ENCODE data around the gene WDR46. TPM values are rescaled to one million over a fixed set of nuclear protein-coding genes. Genes with fewer than 3 reads are reported as not detected.

The WDR46 gene
- total RNA-seq, 1 experiment from 2014 or later = 90.6 TPM

DNA sequence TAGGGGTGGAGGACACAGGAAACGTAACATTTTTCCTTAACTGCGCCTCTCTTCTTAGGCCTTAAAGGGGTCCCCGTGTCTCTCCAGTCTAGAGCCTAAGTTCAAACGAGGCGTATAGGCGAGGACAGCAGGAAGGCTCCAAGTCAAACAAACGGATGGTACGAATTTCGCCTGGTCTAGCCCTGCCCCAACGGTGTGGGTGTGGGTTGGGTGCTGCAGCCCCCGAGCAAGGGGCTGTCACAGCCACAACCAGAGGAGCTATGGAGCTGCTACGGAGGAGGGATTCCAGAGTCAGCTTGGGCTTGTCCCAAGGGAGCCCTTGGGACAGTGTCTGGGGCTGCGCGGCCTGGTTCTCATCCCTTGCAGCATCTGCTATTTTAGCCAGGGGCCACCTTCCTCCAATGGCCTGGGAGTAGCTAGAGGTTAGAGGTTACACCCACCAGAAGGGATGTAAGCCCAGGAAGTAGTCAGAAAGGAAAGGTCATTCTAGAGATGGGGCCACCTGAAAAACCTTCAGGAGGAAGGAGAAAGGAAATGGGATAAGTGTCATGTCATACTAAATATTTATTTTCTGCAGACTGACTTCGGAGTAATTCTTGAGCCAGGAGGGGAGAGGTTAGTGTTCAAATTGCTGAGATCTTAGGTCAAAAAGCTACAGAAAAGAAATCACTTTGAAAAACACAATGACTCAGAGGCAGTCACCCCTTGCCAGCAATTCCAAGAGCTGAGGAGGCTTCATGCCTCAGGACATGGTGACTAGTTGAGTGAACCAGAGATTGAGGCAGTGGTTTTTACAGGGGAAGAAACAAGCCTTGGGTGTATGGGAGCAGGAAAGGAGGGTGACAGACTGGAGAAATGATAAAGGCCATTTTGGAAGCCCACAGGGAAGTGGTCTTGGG, 39.1 kb downstream of the WDR46 start:
- peak; percentile 2; the same call in 1 of the 2 replicates for ATAC-seq
- peaks cover 16 to 38% of the 10 kb centered on the region in 2 experiments for H3K4me1 ChIP-seq (ENCODE audit: control insufficient read depth in 1 of 2, insufficient read depth in 2 of 2, low read length in 2 of 2)
- H3K4me2 ChIP-seq (ENCODE audit: low read length) = peak overlapping the region; percentile 99
- peak overlapping the region; percentile 90 for H3K27ac ChIP-seq (ENCODE audit: low read depth, low read length)
- H3K9ac ChIP-seq (ENCODE audit: low read length) = peak overlapping the region; percentile 88
- H3K9me2 ChIP-seq (ENCODE audit: insufficient read depth) = no peaks in the 10 kb centered on the region
- BruUV-seq (replicated peaks) = TSS peak; percentile 75
- intact Hi-C loops (cut with micrococcal nuclease) = loop anchor here (1.0 to 2.0 kb wide), 4 partner anchors 45 to 250 kb away; partner anchors contain the start of genes HSD17B8, RXRB and SLC39A7
- H4K20me1 ChIP-seq (ENCODE audit: insufficient read depth) = no peaks in the 10 kb centered on the region
- TF ChIP-seq CBX3 (IDR thresholded peaks at IDR 0.05; ENCODE audit: low read depth) (no peak), TCF7L2 (IDR thresholded peaks at IDR 0.05; ENCODE audit: borderline replicate concordance, extremely low read depth, insufficient read depth, insufficient read length) (no peak), CTCF (IDR thresholded peaks at IDR 0.05 in 2 of 3, conservative IDR thresholded peaks at IDR 0.05 in 1 of 3; ENCODE audit: borderline replicate concordance in 1 of 3, insufficient read depth in 1 of 3, low read depth in 2 of 3, low read length in 2 of 3) (no peak), SIN3A (IDR thresholded peaks at IDR 0.05; ENCODE audit: low read depth) (no peak), EZH2 (IDR thresholded peaks at IDR 0.05) (no peak), ZNF274 (IDR thresholded peaks at IDR 0.05; ENCODE audit: low read depth, low read length) (no peak), SP1 (IDR thresholded peaks at IDR 0.05; ENCODE audit: low read depth) (no peak), ATF3 (IDR thresholded peaks at IDR 0.05) (no peak), SRF (IDR thresholded peaks at IDR 0.05; ENCODE audit: low read depth) (no peak), POLR2AphosphoS5 (IDR thresholded peaks at IDR 0.05; ENCODE audit: low read depth, low read length) (no peak), ELF1 (IDR thresholded peaks at IDR 0.05; ENCODE audit: borderline replicate concordance, low read depth) (no peak)
- TF ChIP-seq, protein P1, sequence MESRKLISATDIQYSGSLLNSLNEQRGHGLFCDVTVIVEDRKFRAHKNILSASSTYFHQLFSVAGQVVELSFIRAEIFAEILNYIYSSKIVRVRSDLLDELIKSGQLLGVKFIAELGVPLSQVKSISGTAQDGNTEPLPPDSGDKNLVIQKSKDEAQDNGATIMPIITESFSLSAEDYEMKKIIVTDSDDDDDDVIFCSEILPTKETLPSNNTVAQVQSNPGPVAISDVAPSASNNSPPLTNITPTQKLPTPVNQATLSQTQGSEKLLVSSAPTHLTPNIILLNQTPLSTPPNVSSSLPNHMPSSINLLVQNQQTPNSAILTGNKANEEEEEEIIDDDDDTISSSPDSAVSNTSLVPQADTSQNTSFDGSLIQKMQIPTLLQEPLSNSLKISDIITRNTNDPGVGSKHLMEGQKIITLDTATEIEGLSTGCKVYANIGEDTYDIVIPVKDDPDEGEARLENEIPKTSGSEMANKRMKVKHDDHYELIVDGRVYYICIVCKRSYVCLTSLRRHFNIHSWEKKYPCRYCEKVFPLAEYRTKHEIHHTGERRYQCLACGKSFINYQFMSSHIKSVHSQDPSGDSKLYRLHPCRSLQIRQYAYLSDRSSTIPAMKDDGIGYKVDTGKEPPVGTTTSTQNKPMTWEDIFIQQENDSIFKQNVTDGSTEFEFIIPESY (IDR thresholded peaks at IDR 0.05; ENCODE audit: extremely low read depth, insufficient replicate concordance, low read length) = no peak
- TF ChIP-seq, protein P2, sequence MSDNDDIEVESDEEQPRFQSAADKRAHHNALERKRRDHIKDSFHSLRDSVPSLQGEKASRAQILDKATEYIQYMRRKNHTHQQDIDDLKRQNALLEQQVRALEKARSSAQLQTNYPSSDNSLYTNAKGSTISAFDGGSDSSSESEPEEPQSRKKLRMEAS (IDR thresholded peaks at IDR 0.05) = no peak
- TF ChIP-seq, protein P3, sequence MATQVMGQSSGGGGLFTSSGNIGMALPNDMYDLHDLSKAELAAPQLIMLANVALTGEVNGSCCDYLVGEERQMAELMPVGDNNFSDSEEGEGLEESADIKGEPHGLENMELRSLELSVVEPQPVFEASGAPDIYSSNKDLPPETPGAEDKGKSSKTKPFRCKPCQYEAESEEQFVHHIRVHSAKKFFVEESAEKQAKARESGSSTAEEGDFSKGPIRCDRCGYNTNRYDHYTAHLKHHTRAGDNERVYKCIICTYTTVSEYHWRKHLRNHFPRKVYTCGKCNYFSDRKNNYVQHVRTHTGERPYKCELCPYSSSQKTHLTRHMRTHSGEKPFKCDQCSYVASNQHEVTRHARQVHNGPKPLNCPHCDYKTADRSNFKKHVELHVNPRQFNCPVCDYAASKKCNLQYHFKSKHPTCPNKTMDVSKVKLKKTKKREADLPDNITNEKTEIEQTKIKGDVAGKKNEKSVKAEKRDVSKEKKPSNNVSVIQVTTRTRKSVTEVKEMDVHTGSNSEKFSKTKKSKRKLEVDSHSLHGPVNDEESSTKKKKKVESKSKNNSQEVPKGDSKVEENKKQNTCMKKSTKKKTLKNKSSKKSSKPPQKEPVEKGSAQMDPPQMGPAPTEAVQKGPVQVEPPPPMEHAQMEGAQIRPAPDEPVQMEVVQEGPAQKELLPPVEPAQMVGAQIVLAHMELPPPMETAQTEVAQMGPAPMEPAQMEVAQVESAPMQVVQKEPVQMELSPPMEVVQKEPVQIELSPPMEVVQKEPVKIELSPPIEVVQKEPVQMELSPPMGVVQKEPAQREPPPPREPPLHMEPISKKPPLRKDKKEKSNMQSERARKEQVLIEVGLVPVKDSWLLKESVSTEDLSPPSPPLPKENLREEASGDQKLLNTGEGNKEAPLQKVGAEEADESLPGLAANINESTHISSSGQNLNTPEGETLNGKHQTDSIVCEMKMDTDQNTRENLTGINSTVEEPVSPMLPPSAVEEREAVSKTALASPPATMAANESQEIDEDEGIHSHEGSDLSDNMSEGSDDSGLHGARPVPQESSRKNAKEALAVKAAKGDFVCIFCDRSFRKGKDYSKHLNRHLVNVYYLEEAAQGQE (IDR thresholded peaks at IDR 0.05; ENCODE audit: low read depth) = no peak
- no peak overlapping the region for H2AFZ ChIP-seq (ENCODE audit: low read depth, low read length, poor library complexity, severe bottlenecking)
- POLR2A ChIA-PET = interaction anchor here (0.6 to 4.0 kb wide), 9 partner anchors 8 to 278 kb away, joined by 3 to 24 read pairs (median 5); partner anchors contain the start of genes B3GALT4, RPS18 and VPS52
- H3K36me3 ChIP-seq (ENCODE audit: control insufficient read depth in 1 of 2, insufficient read depth in 2 of 2, low read length in 2 of 2) = no peaks in the 10 kb centered on the region
- no peaks in the 10 kb centered on the region for H3K9me3 ChIP-seq (ENCODE audit: control insufficient read depth in 1 of 2, insufficient read depth in 1 of 2, low read depth in 1 of 2, low read length in 2 of 2)
- H3K4me3 ChIP-seq (replicated peaks in 1 of 2; ENCODE audit: low read depth in 1 of 2, low read length in 2 of 2) = peak overlapping the region; percentile 74 to 85
- RAD21 ChIA-PET (ENCODE audit: low non-redundant PET in 1 of 2, low total read pairs in 2 of 2, uncharacterized antibody in 2 of 2, unreplicated experiment in 2 of 2) = no interaction called here
- H3K27me3 ChIP-seq (ENCODE audit: insufficient read depth, low read length) = no peaks in the 10 kb centered on the region
- no peak for DNase-seq (ENCODE audit: low read depth, low spot score)
- CTCF ChIA-PET = interaction anchor here (0.7 to 4.3 kb wide), 9 partner anchors 11 to 235 kb away, joined by 3 to 49 read pairs (median 10); no protein-coding TSS in a partner anchor
- no peaks in the 10 kb centered on the region for H3K79me2 ChIP-seq (ENCODE audit: insufficient read depth, low read length)

Measured in HCT116 (cell line).